Gastrocnemius medialis (tissue), 4 donors: Measurements from ENCODE around the gene CCDC33.
"Not testable (repeated sequence)": the region's sequence is repeated elsewhere in the genome, so short reads cannot be mapped to it uniquely, and the experiment has no call there.

ENCODE experiments used
- CTCF ChIP-seq, 5 experiments: fragments of 450-650 bp in 3 of 5; fragments of 200-600 bp in 2 of 5; sonication (generic) in 2 of 5; IDR thresholded peaks in 4 of 5; conservative IDR thresholded peaks in 1 of 5; 1 replicate in 4 of 5; 2 replicates in 1 of 5; pipeline ENCODE4 v1.5.1; 2016 to 2019; ENCODE audit warnings: antibody characterized with exemption in 5 of 5, mild to moderate bottlenecking in 3 of 5, moderate library complexity in 3 of 5
- POLR2A ChIP-seq, 2 donors: fragments of 450-650 bp; IDR thresholded peaks; one replicate each; pipeline ENCODE4 v1.6.1; 2017; ENCODE audit warnings: antibody characterized with exemption in 2 of 2, mild to moderate bottlenecking in 2 of 2, moderate library complexity in 2 of 2

DNA sequence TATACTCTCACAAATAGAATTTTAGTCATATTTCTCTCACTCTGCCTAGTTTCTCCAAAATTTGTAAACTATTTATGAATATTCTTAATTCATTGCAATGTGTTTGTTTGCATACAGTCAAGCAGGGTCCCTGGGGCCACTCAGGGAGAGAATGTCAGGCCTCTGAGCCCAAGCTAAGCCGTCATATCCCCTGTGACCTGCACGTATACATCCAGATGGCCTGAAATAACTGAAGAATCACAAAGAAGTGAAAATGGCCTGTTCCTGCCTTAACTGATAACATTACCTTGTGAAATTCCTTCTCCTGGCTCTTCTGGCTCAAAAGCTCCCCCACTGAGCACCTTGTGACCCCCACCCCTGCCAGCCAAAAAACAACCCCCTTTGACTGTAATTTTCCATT, 117.9 kb downstream of the CCDC33 start:
- TF ChIP-seq CTCF (IDR thresholded peaks at IDR 0.05 in 4 of 5, conservative IDR thresholded peaks at IDR 0.05 in 1 of 5); POLR2A (IDR thresholded peaks at IDR 0.05): not testable (repeated sequence)
